HG02884 (cell line): Measurements from ENCODE around the gene SCN8A.
"Not testable (repeated sequence)": the region's sequence is repeated elsewhere in the genome, so short reads cannot be mapped to it uniquely, and the experiment has no call there.

Source experiments
- ATAC-seq: cut with Tn5 transposase; IDR thresholded peaks from one replicate; pipeline ENCODE4 v1.9.1; 2021; ENCODE audit warnings: mild to moderate bottlenecking, moderate library complexity; ENCODE audit not compliant: unreplicated experiment

Gene SCN8A

DNA sequence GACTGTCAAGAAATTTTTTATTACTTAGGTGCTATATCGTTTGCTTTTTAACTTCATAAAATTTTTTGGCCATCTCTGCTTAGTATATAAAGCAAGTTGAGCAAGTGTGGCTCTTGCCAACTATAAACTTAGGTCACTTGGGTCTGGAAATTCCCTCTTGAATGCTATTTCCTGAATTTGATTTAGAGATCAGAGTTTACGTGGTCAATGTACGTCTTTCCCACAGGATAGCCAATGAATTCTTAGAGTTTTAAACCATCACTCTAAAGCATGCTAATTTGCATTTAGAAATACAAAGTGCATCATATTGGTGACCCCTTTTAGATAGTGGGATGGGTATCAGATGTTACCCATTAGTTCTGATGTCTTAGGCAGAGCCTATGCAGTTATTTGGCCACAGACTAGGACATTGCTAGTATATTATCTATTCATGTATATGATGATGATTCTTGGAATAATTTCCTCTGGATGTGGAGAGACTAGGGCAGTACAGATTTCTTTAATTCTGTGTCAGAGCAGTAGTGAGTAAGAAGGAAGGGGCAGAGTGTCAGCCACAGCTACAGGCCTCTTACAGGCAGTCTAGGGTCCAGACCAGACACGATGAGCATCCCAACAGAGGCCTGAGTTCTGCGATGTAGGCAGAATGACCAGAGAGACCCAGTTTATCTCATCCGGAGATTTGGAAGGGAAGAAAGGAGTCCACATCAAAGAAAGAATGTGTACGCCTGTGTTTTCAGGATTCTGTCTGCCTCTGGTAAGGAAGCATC, 30.3 kb downstream of the SCN8A start:
- ATAC-seq, result no peak

GRCh38 chr12:51622564-51622963, 31.5 kb downstream of the SCN8A start:
- no peak for ATAC-seq

DNA sequence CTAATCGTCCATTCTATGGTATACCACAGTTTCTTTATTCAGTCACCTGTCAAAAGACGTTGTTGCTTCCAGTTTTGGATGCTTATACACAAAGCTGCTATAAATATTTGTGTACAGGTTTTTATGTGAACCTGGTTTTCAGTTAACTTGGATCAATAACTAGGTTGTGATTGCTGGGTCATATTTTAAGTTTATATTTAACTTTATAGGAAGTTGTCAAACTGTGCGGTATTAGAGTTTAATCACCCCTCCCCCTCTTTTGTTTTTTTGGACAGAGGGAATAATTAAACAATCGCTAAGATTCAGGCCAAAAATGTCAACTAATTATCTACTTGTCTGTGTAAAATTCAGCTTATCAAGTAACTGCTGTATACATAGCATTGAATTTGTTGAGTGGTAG, 34.3 kb downstream of the SCN8A start:
- no peak for ATAC-seq

GRCh38 chr12:51626115-51626514, 35.1 kb downstream of the SCN8A start:
- ATAC-seq, result no peak

GRCh38 chr12:51626629-51627028, 35.6 kb downstream of the SCN8A start:
- no peak for ATAC-seq

- ATAC-seq, result no peak
Measured at GRCh38 chr12:51630256-51630880, 39.3 kb downstream of the SCN8A start.

- ATAC-seq, result no peak
Measured at GRCh38 chr12:51630986-51631385, 40.0 kb downstream of the SCN8A start.

GRCh38 chr12:51631591-51631990, 40.6 kb downstream of the SCN8A start:
- no peak for ATAC-seq

DNA sequence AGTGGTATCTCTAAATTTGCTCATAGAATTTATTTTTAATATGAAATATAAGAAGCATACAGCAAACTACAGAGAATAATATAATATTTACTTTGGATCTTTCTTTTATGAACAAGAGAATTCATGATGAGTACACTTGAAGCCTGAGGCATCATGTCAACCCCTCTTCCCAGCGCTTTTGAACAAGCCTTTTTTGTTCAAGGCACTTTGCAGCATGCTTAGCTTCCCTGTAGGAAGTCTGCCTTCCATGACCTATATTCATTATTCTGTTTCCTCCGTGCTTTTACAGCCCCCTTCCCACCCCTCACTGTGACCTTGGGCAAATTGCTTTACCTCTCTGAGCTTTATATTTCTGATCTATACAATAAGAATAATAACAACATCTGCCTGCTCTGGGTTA, 41.6 kb downstream of the SCN8A start:
- no peak for ATAC-seq

DNA sequence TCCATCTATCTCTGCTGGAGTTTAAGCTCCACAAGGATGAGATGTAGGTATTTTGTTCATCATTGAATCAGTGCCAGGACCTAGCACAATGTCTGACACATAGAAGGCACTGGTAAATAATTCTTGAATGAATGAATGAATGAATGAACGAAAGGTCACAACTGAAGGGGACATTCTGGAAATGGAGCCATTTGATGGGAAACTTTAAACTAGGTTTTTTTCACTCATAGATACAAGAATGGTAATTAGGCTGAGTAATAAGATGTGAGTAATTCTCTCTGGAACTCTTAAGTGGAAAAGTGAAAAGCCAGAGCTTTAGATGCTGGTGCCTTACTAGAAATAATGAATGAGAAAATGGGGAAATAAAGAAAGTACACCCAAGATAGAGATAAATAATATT, 44.3 kb downstream of the SCN8A start:
- no peak for ATAC-seq

- ATAC-seq, result no peak
Measured at GRCh38 chr12:51636581-51636980, 45.5 kb downstream of the SCN8A start.

DNA sequence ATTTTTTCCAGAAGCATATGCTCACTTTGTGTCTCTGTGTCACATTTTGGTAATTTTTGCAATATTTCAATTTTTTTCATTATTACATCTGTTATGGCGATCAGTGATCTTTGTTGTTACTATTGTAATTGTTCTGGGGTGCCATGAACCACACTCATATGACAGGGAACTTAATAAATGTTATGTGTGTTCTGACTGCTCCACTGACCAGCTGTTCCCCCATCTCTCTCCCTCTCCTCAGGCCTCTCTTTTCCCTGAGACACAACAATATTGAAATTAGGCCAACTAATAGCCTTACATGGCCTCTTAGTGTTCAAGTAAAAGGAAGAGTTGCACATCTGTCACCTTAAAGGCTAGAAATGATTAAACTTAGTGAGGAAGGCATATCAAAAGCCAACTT, 46.0 kb downstream of the SCN8A start:
- ATAC-seq, result no peak

- no peak for ATAC-seq
Measured at GRCh38 chr12:51639361-51639760, 48.3 kb downstream of the SCN8A start.

- no peak for ATAC-seq
Measured at GRCh38 chr12:51642286-51642685, 51.3 kb downstream of the SCN8A start.

GRCh38 chr12:51643951-51644350, 52.9 kb downstream of the SCN8A start:
- ATAC-seq, result no peak

- ATAC-seq, result not testable (repeated sequence)
Measured at GRCh38 chr12:51644691-51645090, 53.7 kb downstream of the SCN8A start.

- ATAC-seq, result no peak
Measured at GRCh38 chr12:51645961-51646360, 54.9 kb downstream of the SCN8A start.

- no peak for ATAC-seq
Measured at GRCh38 chr12:51647647-51648046, 56.6 kb downstream of the SCN8A start.

DNA sequence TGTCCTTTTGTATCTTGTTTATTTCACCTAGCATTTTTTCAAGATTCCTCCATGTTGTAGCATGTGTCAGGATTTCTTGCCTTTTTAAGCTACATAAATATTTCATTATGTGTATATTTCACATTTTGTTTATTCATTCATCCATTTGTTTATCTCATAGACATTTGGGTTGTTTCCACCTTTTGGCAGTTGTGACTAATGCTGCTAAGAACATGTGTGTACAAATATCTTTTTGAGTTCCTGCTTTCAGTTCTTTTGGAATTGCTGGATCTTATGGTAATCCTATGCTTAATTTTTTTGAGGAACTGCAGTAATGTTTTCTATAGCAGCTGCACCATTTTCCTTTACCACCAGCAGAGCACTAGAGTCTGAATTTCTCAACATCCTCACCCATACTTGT, 62.4 kb downstream of the SCN8A start:
- ATAC-seq, result no peak

DNA sequence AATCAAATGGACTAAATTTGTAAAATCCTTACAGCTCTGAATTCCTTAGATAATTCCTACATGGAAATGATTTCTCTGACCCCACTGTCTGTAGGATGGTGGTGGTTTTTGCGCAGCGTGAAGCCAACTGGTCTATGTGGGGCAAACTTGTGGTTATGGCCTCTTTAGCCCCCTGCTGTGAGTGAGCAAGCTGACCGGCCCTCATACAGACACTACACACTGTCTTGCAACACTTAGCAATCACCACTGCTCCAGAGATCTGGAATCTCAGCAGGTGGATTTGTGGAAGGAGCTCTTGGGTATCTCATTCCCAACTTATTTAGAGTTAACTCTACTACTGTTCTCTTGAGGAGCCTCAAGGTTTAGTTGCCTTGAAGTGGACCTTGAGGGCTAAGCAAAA, 70.2 kb downstream of the SCN8A start:
- no peak for ATAC-seq

DNA sequence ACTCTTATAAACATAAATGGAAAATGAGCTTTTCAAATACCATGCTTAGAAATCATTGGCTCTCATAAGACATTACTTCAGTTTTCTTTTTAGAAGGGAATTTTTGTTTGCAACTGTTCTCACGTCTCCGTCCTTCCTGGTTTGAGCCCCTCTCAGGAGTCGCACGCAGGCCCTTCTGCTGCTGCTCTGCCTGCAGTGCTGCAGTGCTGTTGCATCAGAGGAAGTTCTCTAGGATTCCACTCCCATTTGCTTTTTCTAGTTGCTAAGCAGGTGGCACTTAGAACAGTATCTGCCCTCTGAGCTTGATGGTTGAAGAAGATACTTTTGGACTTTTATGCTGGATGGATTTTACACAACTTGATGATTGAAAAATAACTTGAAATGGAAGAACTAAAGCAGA, 70.8 kb downstream of the SCN8A start:
- ATAC-seq, result no peak

DNA sequence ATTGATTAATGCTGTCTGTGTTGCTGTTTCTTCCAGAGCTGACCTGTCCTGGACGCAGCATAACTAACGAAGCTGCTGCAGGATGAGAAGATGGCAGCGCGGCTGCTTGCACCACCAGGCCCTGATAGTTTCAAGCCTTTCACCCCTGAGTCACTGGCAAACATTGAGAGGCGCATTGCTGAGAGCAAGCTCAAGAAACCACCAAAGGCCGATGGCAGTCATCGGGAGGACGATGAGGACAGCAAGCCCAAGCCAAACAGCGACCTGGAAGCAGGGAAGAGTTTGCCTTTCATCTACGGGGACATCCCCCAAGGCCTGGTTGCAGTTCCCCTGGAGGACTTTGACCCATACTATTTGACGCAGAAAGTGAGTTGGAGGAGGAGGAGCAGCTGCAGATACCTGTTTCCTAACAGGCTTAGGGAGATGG, 71.7 kb downstream of the SCN8A start:
- no peak for ATAC-seq

GRCh38 chr12:51663390-51663789, 72.4 kb downstream of the SCN8A start:
- no peak for ATAC-seq
